T-helper 2 cell treated with Interferon-gamma antibody and Interleukin-4, amounts not matched to agents 5 μg/mL and 100 μg/mL, for 36 hours (primary cell): Measurements from ENCODE around the gene GTF2IRD1.

ENCODE experiments used
- DNase-seq: peaks from one replicate; pipeline ENCODE4 v3.0.0; 2021; ENCODE audit warnings: low spot score
- H3K27ac Mint-ChIP-seq: one replicate; pipeline ENCODE4 v1.8.0; 2021; ENCODE audit warnings: mild to moderate bottlenecking, mixed read lengths
- H3K27me3 Mint-ChIP-seq: one replicate; pipeline ENCODE4 v1.8.0; 2021; ENCODE audit warnings: low read depth, mixed read lengths
- H3K36me3 Mint-ChIP-seq: one replicate; pipeline ENCODE4 v1.8.0; 2021; ENCODE audit warnings: low read depth, mixed read lengths
- H3K4me1 Mint-ChIP-seq: one replicate; pipeline ENCODE4 v1.8.0; 2021; ENCODE audit warnings: low read depth, mixed read lengths
- H3K4me3 Mint-ChIP-seq: one replicate; pipeline ENCODE4 v1.8.0; 2022; ENCODE audit warnings: mild to moderate bottlenecking, moderate library complexity, mixed read lengths
- H3K9me3 Mint-ChIP-seq: one replicate; pipeline ENCODE4 v1.8.0; 2021; ENCODE audit warnings: mixed read lengths

Gene GTF2IRD1

DNA sequence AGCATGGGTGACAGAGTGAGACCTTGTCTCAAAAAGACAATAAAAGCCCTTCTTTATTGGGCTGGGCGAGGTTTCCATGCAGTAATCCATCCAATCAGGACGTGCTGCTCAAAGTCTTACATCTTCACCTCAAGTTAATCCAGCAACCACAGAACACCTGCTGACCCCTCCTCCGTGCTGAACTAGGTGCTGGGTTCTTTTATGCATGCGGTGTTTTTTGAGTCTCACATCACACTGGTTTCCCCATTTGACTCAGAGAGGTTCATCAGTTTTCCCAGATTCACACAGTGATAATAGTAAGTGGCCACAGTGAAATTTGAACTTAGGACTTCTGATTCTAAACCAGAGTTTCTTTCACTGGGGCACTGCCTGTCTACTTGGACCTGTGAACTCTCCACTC lies 145.5 kb downstream of the GTF2IRD1 start:
- Mint-ChIP-seq H3K9me3 (no peaks in the 10 kb centered on the region), H3K27ac (no peak overlapping the region), H3K4me3 (no peak overlapping the region), H3K4me1 (peaks cover 3% of the 10 kb centered on the region), H3K27me3 (no peaks in the 10 kb centered on the region), H3K36me3 (no peaks in the 10 kb centered on the region)
- no peak for DNase-seq

DNA sequence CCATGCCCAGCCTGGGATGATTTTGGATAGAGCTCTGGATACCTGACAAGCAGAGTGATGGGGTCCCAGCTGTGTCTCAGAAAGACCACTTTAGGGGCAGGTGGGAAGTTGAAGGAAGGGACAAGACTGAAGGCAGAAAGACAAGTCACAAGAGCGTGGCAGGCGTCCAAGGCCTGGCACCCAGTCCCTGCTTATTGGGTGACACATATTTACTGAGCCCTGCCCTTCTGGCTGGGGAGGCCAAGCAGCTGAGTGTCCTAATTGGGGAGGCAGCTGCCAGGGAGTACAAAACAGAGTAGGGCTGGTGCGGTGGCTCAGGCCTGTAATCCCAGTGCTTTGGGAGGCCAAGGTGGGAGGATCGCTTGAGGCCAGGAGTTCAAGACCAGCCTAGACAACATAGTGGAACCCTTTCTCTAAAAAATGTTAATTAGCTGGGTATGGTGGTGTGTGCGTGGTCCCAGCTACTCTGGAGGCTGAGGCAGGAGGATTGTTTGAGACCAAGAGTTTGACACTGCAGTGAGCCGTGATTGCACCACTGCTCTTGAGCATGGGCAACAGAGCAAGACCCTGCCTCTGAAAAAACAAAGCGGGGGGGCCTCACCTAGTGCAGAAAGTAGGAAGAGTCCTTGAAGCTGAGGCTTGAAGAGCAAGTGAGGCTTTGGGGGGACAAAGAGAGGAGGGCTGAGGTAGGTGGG lies 150.8 kb downstream of the GTF2IRD1 start:
- H3K36me3 Mint-ChIP-seq: no peaks in the 10 kb centered on the region
- H3K4me1 Mint-ChIP-seq: peaks cover 6% of the 10 kb centered on the region
- no peak overlapping the region for H3K27ac Mint-ChIP-seq

GRCh38 chr7:74606101-74606908 lies 152.6 kb downstream of the GTF2IRD1 start:
- DNase-seq: peak; percentile 50
- no peaks in the 10 kb centered on the region for H3K27me3 Mint-ChIP-seq
- no peaks in the 10 kb centered on the region for H3K36me3 Mint-ChIP-seq
- no peak overlapping the region for H3K27ac Mint-ChIP-seq
- peak overlapping the region; percentile 64 for H3K4me3 Mint-ChIP-seq
- no peaks in the 10 kb centered on the region for H3K9me3 Mint-ChIP-seq
- H3K4me1 Mint-ChIP-seq: peaks cover 6% of the 10 kb centered on the region

More for the DNA sequence above, 150.8 kb downstream of the GTF2IRD1 start:
- no peak for DNase-seq
- Mint-ChIP-seq H3K27me3 (no peaks in the 10 kb centered on the region), H3K9me3 (no peaks in the 10 kb centered on the region), H3K4me3 (no peak overlapping the region)

- Mint-ChIP-seq H3K27me3 (no peaks in the 10 kb centered on the region), H3K27ac (no peak overlapping the region), H3K4me3 (peak overlapping the region; percentile 64), H3K4me1 (peaks cover 6% of the 10 kb centered on the region), H3K36me3 (no peaks in the 10 kb centered on the region), H3K9me3 (no peaks in the 10 kb centered on the region)
- no peak for DNase-seq
Measured at GRCh38 chr7:74606909-74607510, 153.3 kb downstream of the GTF2IRD1 start.

DNA sequence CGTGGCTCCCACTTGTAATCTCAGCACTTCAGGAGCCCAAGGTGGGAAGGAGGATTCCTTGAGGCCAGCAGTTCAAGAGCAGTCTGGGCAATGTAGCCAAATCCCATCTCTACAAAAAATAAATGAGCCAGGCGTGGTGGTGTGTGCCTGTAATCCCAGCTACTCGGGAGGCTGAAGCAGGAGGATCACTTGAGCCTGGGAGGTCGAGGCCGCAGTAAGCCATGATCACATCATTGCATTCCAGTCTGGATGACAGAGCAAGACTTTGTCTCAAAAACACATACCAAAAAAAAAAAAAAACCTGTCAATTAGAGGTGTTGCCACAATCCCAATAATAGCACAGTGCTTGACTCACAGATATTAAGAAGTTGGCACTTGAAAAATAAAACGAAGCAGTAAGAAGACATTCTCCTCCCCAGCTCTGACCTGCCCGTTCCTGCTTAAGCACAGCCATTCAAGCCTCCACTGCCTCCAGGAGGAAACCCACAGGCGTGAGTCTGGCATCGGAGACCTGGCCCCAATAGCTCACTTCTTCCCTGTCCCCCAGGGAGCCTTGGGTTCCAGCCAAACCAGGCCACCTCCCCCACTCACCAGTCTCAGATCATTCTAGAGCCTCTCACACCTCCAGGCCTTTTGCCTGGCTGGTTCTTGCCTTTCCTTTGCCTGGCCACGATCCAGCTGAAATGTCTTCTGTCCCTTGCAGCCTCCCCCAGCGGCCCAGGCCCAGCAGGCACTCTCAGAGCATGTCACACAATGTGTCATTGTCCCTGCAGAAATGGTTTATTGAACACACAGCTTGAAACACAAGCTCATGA lies 158.5 kb downstream of the GTF2IRD1 start:
- H3K9me3 Mint-ChIP-seq: no peaks in the 10 kb centered on the region
- H3K27me3 Mint-ChIP-seq: no peaks in the 10 kb centered on the region
- no peaks in the 10 kb centered on the region for H3K36me3 Mint-ChIP-seq
- H3K4me1 Mint-ChIP-seq: peaks cover 16% of the 10 kb centered on the region
- no peak overlapping the region for H3K27ac Mint-ChIP-seq
- no peak for DNase-seq
- no peak overlapping the region for H3K4me3 Mint-ChIP-seq

DNA sequence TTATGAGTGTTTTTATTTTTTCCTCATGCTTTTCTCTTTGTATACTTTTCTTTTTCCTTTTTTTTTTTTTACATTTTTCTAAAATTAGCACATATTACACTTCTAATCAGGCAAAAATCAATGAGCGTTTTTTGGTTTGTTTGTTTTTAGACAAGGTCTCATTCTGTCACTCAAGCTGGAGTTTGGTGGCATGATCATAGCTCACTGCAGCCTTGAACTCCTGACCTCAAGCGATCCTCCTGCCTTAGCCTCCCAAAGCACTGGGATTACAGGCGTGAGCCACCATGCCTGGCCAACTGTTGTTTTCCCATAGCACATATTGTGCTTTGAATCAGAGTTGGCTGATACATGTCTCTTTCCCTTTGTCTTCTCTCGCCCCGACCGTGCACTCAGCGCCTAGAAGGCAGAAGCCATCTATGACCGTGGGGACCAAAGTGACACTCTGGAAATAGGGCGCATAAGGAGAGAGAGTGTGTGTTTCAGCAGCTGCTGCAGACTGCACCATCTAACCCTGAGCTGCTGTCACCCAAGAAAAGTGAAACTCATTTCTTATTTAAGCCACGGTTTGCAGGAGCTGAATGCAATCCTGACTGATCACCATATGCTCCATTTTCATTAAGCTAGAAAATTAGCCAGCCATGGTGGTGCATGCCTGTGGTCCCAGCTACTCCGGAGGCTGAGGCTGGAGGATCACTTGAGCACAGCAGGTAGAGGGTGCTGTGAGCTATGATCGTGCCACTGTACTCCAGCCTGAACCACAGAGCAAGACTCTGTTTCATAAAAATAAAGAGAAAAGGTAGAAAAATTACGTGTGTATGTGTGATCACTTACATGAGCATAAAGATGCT lies 162.5 kb downstream of the GTF2IRD1 start:
- no peaks in the 10 kb centered on the region for H3K27me3 Mint-ChIP-seq
- DNase-seq: no peak
- H3K4me1 Mint-ChIP-seq: peaks cover 23% of the 10 kb centered on the region
- peak overlapping the region; percentile 52 for H3K27ac Mint-ChIP-seq
- no peaks in the 10 kb centered on the region for H3K9me3 Mint-ChIP-seq
- H3K36me3 Mint-ChIP-seq: no peaks in the 10 kb centered on the region
- peak overlapping the region; percentile 40 for H3K4me3 Mint-ChIP-seq

- peaks cover 23% of the 10 kb centered on the region for H3K4me1 Mint-ChIP-seq
- H3K27ac Mint-ChIP-seq: peak overlapping the region; percentile 86
- no peaks in the 10 kb centered on the region for H3K27me3 Mint-ChIP-seq
- no peaks in the 10 kb centered on the region for H3K36me3 Mint-ChIP-seq
- no peaks in the 10 kb centered on the region for H3K9me3 Mint-ChIP-seq
- peak; percentile 9 for DNase-seq
- peak overlapping the region; percentile 64 for H3K4me3 Mint-ChIP-seq
Measured at GRCh38 chr7:74617180-74617744, 163.6 kb downstream of the GTF2IRD1 start.

GRCh38 chr7:74619235-74619860 lies 165.6 kb downstream of the GTF2IRD1 start:
- H3K27ac Mint-ChIP-seq: no peak overlapping the region
- H3K4me1 Mint-ChIP-seq: peaks cover 23% of the 10 kb centered on the region
- H3K27me3 Mint-ChIP-seq: no peaks in the 10 kb centered on the region

DNA sequence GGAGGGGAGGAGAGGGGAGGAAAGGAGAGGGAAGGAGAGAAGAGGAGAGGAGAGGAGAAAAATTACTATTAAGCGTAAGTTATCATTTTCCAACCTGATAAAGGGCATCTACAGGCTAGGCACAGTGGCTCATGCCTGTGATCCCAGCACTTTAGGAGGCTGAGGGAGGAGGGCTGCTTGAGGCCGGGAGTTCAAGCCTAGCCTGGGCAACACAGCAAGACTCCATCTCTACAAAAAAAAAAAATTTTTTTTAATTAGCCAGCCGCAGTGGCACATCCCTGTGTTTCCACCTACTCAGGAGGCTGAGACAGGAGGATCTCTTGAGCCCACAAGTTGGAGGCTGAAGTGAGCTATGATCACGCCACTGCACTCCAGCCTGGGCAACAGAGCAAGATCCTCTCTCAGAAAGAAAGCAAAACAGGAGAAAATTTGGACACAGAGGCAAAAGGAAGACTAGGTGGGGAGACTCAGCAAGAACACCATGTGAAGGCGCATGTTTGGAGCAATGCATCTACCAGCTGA lies 168.6 kb downstream of the GTF2IRD1 start:
- H3K4me3 Mint-ChIP-seq: no peak overlapping the region
- no peak for DNase-seq
- no peaks in the 10 kb centered on the region for H3K9me3 Mint-ChIP-seq
- no peaks in the 10 kb centered on the region for H3K36me3 Mint-ChIP-seq
- H3K27me3 Mint-ChIP-seq: no peaks in the 10 kb centered on the region
- H3K27ac Mint-ChIP-seq: no peak overlapping the region
- peaks cover 11% of the 10 kb centered on the region for H3K4me1 Mint-ChIP-seq

More at GRCh38 chr7:74619235-74619860, 165.6 kb downstream of the GTF2IRD1 start:
- no peaks in the 10 kb centered on the region for H3K9me3 Mint-ChIP-seq
- no peaks in the 10 kb centered on the region for H3K36me3 Mint-ChIP-seq
- no peak overlapping the region for H3K4me3 Mint-ChIP-seq
- no peak for DNase-seq

GRCh38 chr7:74623135-74623534 lies 169.4 kb downstream of the GTF2IRD1 start:
- Mint-ChIP-seq H3K4me3 (no peak overlapping the region), H3K27me3 (no peaks in the 10 kb centered on the region), H3K27ac (no peak overlapping the region), H3K36me3 (no peaks in the 10 kb centered on the region), H3K9me3 (no peaks in the 10 kb centered on the region), H3K4me1 (peaks cover 4% of the 10 kb centered on the region)
- DNase-seq: no peak

- Mint-ChIP-seq H3K27ac (no peak overlapping the region), H3K4me3 (no peak overlapping the region), H3K9me3 (no peaks in the 10 kb centered on the region), H3K27me3 (no peaks in the 10 kb centered on the region), H3K4me1 (peaks cover 4% of the 10 kb centered on the region), H3K36me3 (no peaks in the 10 kb centered on the region)
- DNase-seq: no peak
Measured at GRCh38 chr7:74625446-74625845, 171.7 kb downstream of the GTF2IRD1 start.

DNA sequence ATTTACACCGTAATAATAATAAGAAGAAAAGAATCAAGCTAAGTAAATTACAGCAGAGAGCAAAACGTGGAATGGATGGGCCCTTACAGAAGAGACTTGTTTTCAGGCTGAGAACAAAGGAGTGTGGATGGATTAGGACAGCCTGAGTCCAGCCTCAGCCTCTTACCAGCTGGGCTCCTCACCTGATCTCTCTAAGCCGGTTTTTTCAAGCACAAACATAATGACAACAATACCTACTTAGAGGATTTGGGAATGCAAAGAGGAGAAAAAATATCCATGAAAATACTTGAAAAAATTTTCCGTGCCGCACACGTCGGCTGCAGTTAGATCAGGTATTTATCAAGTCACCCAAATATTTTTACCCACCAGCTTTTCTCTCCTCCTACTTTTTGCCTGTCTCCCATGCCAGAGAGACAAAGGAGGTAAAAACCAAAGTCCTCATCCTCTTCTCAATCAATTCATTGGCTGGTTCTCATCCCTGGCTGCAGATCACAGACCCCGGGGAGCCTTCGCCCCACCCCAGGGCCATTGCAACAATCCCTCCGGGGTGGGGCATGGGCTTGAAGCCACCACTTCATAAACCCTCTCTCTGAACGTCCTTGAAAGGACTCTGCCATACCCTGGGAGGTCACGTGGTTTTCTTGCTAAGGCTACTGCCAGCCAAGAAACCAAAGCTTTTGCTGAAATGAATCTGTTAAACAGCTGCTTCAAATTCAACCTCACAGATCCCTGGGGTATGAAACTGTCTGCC lies 174.1 kb downstream of the GTF2IRD1 start:
- H3K9me3 Mint-ChIP-seq: no peaks in the 10 kb centered on the region
- H3K36me3 Mint-ChIP-seq: no peaks in the 10 kb centered on the region
- H3K4me3 Mint-ChIP-seq: no peak overlapping the region
- DNase-seq: no peak
- H3K4me1 Mint-ChIP-seq: peaks cover 4% of the 10 kb centered on the region
- H3K27ac Mint-ChIP-seq: no peak overlapping the region
- no peaks in the 10 kb centered on the region for H3K27me3 Mint-ChIP-seq
